K562 (cell line): ENCODE data around the gene PRKAA2. TPM values are rescaled to one million over a fixed set of nuclear protein-coding genes. Genes with fewer than 3 reads are reported as not detected.

Experiments used
- ATAC-seq: fragments of 200-7000 bp; cut with Tn5 transposase; 3 replicates; pipeline ENCODE4 v1.9.1; 2020; ENCODE audit warnings: moderate library complexity
- BruUV-seq: library from RNA; stranded (reverse); fragments of 400-500 nt; replicated peaks from 2 replicates; lab custom pipeline; 2021; lab: Mats Ljungman, UMichigan
- CTCF ChIA-PET: fragments of 300-600 bp; formaldehyde crosslinking; extraction: SDS; loops from one replicate; lab custom pipeline; 2021; ENCODE audit warnings: low intra/inter-chr PET ratio; lab: Yijun Ruan, JAX
- POLR2A ChIA-PET: fragments of 300-600, 350-650 bp; sonication (Branson Sonifier 250); formaldehyde crosslinking; extraction: SDS; loops from one replicate; lab custom pipeline; 2021; ENCODE audit warnings: antibody characterized with exemption, inconsistent platforms; lab: Yijun Ruan, JAX
- DNase-seq, 4 experiments: peaks; one replicate each; pipeline versions ENCODE4 v3.0.0 to v3.0.0-alpha.2; 2011 to 2018; ENCODE audit warnings: low spot score in 3 of 4, mixed read lengths in 3 of 4; ENCODE audit errors: extremely low read depth in 1 of 4
- FAIRE-seq: peaks from 2 replicates; lab custom pipeline; 2011; peaks lifted over from hg19 to GRCh38; lab: Jason Lieb, UNC
- H2AFZ ChIP-seq: 2 replicates; pipeline ENCODE4 v1.6.0; 2011; ENCODE audit warnings: low read depth, low read length, control low read depth, inconsistent platforms
- H3K27ac ChIP-seq: fragments of 200-600 bp; 3 replicates; pipeline ENCODE4 v1.8.0; 2011; ENCODE audit warnings: low read depth, mild to moderate bottlenecking, control low read depth, inconsistent platforms, low read length, moderate library complexity, mixed read lengths; ENCODE audit errors: extremely low read depth
- H3K27me3 ChIP-seq, 2 experiments: fragments of 300-600 bp in 1 of 2; 2 replicates in 1 of 2; 3 replicates in 1 of 2; pipeline versions ENCODE4 v1.6.0 to v1.8.0; 2011; ENCODE audit warnings: inconsistent platforms in 2 of 2, low read length in 2 of 2, mild to moderate bottlenecking in 1 of 2, mixed read lengths in 1 of 2, moderate library complexity in 1 of 2; ENCODE audit not compliant: control insufficient read depth in 2 of 2, insufficient read depth in 2 of 2
- H3K36me3 ChIP-seq: fragments of 300-600 bp; 3 replicates; pipeline ENCODE4 v1.8.0; 2011; ENCODE audit warnings: mild to moderate bottlenecking, low read length, inconsistent platforms; ENCODE audit not compliant: control insufficient read depth, insufficient read depth
- H3K4me1 ChIP-seq, 2 experiments: fragments of 200-600 bp in 1 of 2; replicated peaks in 1 of 2; 2 replicates in 1 of 2; 3 replicates in 1 of 2; pipeline versions ENCODE4 v1.5.1 to v1.8.0; 2011; ENCODE audit warnings: inconsistent platforms in 2 of 2, low read length in 2 of 2, mild to moderate bottlenecking in 1 of 2, mixed read lengths in 1 of 2, moderate library complexity in 1 of 2; ENCODE audit not compliant: control insufficient read depth in 2 of 2, insufficient read depth in 2 of 2
- H3K4me2 ChIP-seq: 2 replicates; pipeline ENCODE4 v1.6.1; 2011; ENCODE audit warnings: low read length, control low read depth, inconsistent platforms, mixed read lengths; ENCODE audit not compliant: insufficient read depth
- H3K4me3 ChIP-seq: fragments of 200-600 bp; sonication (generic), shearing (Covaris generic); 2 replicates; pipeline ENCODE4 v1.5.1; 2016; ENCODE audit warnings: control low read depth, inconsistent platforms
- H3K79me2 ChIP-seq: fragments of 200-600 bp; 3 replicates; pipeline ENCODE4 v1.8.0; 2011; ENCODE audit warnings: low read length, inconsistent platforms; ENCODE audit not compliant: control insufficient read depth, insufficient read depth
- H3K9ac ChIP-seq, 2 experiments: 2 replicates each; pipeline versions ENCODE4 v1.6.0 to v1.6.1; 2011; ENCODE audit warnings: low read depth in 2 of 2, low read length in 2 of 2, control low read depth in 1 of 2, inconsistent platforms in 1 of 2, mild to moderate bottlenecking in 1 of 2, mixed read lengths in 1 of 2; ENCODE audit not compliant: insufficient read depth in 1 of 2
- H3K9me1 ChIP-seq: one replicate; pipeline ENCODE4 v1.6.0; 2011; ENCODE audit warnings: inconsistent platforms, mild to moderate bottlenecking, low read length, moderate library complexity; ENCODE audit not compliant: control insufficient read depth, insufficient read depth
- H3K9me3 ChIP-seq: replicated peaks from 2 replicates; pipeline ENCODE4 v1.5.1; 2011; ENCODE audit warnings: low read depth, low read length, inconsistent platforms; ENCODE audit not compliant: control insufficient read depth, insufficient read depth
- H4K20me1 ChIP-seq: replicated peaks from 2 replicates; pipeline ENCODE4 v1.6.1; 2011; ENCODE audit warnings: low read length, inconsistent platforms, mixed read lengths; ENCODE audit not compliant: control insufficient read depth, insufficient read depth
- ATF1 ChIP-seq, 2 experiments: fragments of 450-650 bp in 1 of 2; IDR thresholded peaks; 2 replicates each; pipeline ENCODE4 v1.6.1; 2016; ENCODE audit warnings: missing compliant biosample characterization in 1 of 2, missing genetic modification characterization in 1 of 2
- BRD4 ChIP-seq: fragments of 200-600 bp; sonication (generic); IDR thresholded peaks from 2 replicates; pipeline ENCODE4 v1.6.1; 2017; ENCODE audit warnings: inconsistent platforms
- ETS2 ChIP-seq: IDR thresholded peaks from 2 replicates; pipeline ENCODE4 v1.6.1; 2016; ENCODE audit warnings: borderline replicate concordance, missing genetic modification characterization, mild to moderate bottlenecking, moderate library complexity, missing compliant biosample characterization; ENCODE audit not compliant: poor library complexity, severe bottlenecking
- FOXA1 ChIP-seq: fragments of 450-650 bp; IDR thresholded peaks from 2 replicates; pipeline ENCODE4 v1.6.1; 2016; ENCODE audit warnings: mild to moderate bottlenecking, borderline replicate concordance
- MTA1 ChIP-seq: fragments of 450-650 bp; IDR thresholded peaks from 2 replicates; pipeline ENCODE4 v1.6.1; 2017; ENCODE audit warnings: borderline replicate concordance
- MTF1 ChIP-seq: fragments of 250-450 bp; sonication (Bioruptor Pico); IDR thresholded peaks from 2 replicates; pipeline ENCODE4 v1.9.0; 2021; ENCODE audit warnings: moderate library complexity, mild to moderate bottlenecking, inconsistent platforms, borderline replicate concordance
- NCOA4 ChIP-seq: fragments of 450-650 bp; IDR thresholded peaks from 2 replicates; pipeline ENCODE4 v1.6.1; 2018; ENCODE audit warnings: mild to moderate bottlenecking; ENCODE audit not compliant: partially characterized antibody
- NRF1 ChIP-seq, 2 experiments: fragments of 450-650 bp; IDR thresholded peaks in 1 of 2; conservative IDR thresholded peaks in 1 of 2; 2 replicates each; pipeline ENCODE4 v1.6.1; 2014; ENCODE audit warnings: mild to moderate bottlenecking in 2 of 2
- TCFL5 ChIP-seq: fragments of 250-450 bp; sonication (Bioruptor Pico); conservative IDR thresholded peaks from 2 replicates; pipeline ENCODE4 v1.6.1; 2021; ENCODE audit warnings: mild to moderate bottlenecking, moderate library complexity, matching md5 sums
- TFAM ChIP-seq: fragments of 250-450 bp; sonication (Bioruptor Pico); conservative IDR thresholded peaks from 2 replicates; pipeline ENCODE4 v1.5.0; 2021; ENCODE audit warnings: mild to moderate bottlenecking, moderate library complexity
- in situ Hi-C: fragments of 300-500 bp; cut with MboI; formaldehyde crosslinking; loops from 4 replicates; pipeline ENCODE4 v1.15.0; 2018; ENCODE audit warnings: inconsistent platforms, mixed read lengths
- intact Hi-C: fragments of 100-400 bp; cut with micrococcal nuclease; formaldehyde crosslinking; loops from 2 replicates; pipeline ENCODE4 v1.14.2; 2022
- polyA plus RNA-seq, 8 experiments: library from polyadenylated mRNA; depleted of rRNA in 4 of 8; stranded (reverse) in 5 of 8; unstranded in 3 of 8; fragments of >200 nt; fragmentation: Nextera tagmentation in 2 of 8; fragmentation: Illumina TruSeq in 1 of 8; extraction: Ambion mirVana in 2 of 8; extraction: Trizol in 1 of 8; gene quantifications; 2 replicates each; pipeline versions ENCODE4 v1.2.1 to v1.2.3, GENCODE V29; 2011 to 2014; ENCODE audit warnings: inconsistent platforms in 1 of 8, missing spikeins in 1 of 8
- total RNA-seq, 7 experiments: library from RNA; depleted of rRNA in 6 of 7; stranded (reverse); fragments of >200 nt in 6 of 7; fragmentation: Illumina TruSeq in 2 of 7; extraction: Trizol in 2 of 7; gene quantifications; 2 replicates each; pipeline versions ENCODE4 v1.2.1 to v1.2.3, GENCODE V29; 2011 to 2021; ENCODE audit warnings: low replicate concordance in 1 of 7
- TF ChIP-seq, protein P1 (sequence below): fragments of 450-650 bp; IDR thresholded peaks from 2 replicates; pipeline ENCODE4 v1.7.1; 2018; ENCODE audit warnings: mild to moderate bottlenecking, low read depth; ENCODE audit not compliant: partially characterized antibody

The PRKAA2 gene
- total and polyA plus RNA-seq, 9 of the 15 experiments (the other 6 are each of a cell fraction or from before 2014, with no cell fraction given) = 0.01 TPM; not detected in 8

DNA sequence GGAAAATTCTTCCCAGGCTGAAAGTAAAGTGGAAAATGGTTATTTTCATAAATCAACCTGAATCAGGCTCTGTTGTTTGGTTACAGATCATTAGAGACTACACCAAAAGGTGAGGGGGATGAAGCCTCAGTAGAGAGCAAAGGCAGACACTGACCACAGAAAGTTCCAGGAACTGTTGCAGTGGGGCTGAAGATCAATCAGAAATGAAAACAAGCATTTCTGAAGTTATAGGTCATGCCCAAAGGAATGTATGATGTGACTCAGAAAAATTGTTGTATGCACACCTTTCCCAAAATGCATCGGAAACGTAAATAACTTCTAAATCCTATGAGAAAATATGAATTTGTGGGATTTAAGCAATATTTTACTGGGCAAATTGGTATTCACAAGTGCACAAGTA, 110.8 kb downstream of the PRKAA2 start (continued):
- TF ChIP-seq, protein P1, sequence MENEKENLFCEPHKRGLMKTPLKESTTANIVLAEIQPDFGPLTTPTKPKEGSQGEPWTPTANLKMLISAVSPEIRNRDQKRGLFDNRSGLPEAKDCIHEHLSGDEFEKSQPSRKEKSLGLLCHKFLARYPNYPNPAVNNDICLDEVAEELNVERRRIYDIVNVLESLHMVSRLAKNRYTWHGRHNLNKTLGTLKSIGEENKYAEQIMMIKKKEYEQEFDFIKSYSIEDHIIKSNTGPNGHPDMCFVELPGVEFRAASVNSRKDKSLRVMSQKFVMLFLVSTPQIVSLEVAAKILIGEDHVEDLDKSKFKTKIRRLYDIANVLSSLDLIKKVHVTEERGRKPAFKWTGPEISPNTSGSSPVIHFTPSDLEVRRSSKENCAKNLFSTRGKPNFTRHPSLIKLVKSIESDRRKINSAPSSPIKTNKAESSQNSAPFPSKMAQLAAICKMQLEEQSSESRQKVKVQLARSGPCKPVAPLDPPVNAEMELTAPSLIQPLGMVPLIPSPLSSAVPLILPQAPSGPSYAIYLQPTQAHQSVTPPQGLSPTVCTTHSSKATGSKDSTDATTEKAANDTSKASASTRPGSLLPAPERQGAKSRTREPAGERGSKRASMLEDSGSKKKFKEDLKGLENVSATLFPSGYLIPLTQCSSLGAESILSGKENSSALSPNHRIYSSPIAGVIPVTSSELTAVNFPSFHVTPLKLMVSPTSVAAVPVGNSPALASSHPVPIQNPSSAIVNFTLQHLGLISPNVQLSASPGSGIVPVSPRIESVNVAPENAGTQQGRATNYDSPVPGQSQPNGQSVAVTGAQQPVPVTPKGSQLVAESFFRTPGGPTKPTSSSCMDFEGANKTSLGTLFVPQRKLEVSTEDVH = no peak
- TF ChIP-seq FOXA1 = no peak
- TF ChIP-seq ETS2 (tag) = no peak
- no peak for TF ChIP-seq MTA1
- no peak for TF ChIP-seq TCFL5 (CRISPR knock-in tag)
- TF ChIP-seq TFAM (CRISPR knock-in tag) = no peak
- TF ChIP-seq NCOA4 = no peak
- TF ChIP-seq NRF1 (conservative IDR thresholded peaks at IDR 0.05 in 1 of 2, IDR thresholded peaks at IDR 0.05 in 1 of 2) = no peak
- TF ChIP-seq BRD4 = no peak
- TF ChIP-seq ATF1 (CRISPR knock-in tag; IDR thresholded peaks at IDR 0.05) = no peak
- TF ChIP-seq ATF1 (tag; IDR thresholded peaks at IDR 0.05) = no peak

DNA sequence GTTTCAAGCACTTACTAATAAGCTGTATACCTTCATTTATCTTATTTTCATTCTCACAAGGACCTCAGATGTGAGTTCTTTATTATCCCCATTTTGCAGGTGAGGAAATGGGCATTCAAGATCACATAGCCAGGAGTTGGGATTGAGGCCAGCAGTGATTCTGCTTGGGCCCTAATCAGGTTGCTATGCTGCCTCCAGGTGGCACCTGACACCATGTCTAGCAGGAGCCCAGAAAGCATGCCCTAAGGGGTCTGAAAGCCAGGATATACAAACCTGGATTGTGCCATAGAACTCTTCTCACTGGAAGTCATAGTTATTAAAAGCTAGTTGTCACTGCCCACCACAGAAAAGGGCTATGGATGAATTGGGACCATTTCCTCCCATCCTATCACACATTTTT, 113.0 kb downstream of the PRKAA2 start:
- no peaks in the 10 kb centered on the region for H3K4me1 ChIP-seq
- ChIA-PET POLR2A (no interaction called here), CTCF (no interaction called here)
- in situ Hi-C loops = no loop called here
- intact Hi-C loops = no loop called here
- no peak for FAIRE-seq
- no peaks in the 10 kb centered on the region for H4K20me1 ChIP-seq
- H3K36me3 ChIP-seq = no peaks in the 10 kb centered on the region
- no peak overlapping the region for H2AFZ ChIP-seq
- H3K4me3 ChIP-seq = no peak overlapping the region
- H3K27me3 ChIP-seq = no peaks in the 10 kb centered on the region
- no peak overlapping the region for H3K4me2 ChIP-seq
- no peak for TF ChIP-seq MTF1 (CRISPR knock-in tag)
- DNase-seq = peak in 1 of 4 experiments; percentile 1
- no peak overlapping the region for H3K27ac ChIP-seq
- no peak for ATAC-seq
- H3K9ac ChIP-seq = no peak overlapping the region
- H3K9me3 ChIP-seq = no peaks in the 10 kb centered on the region
- no TSS peak for BruUV-seq
- no peaks in the 10 kb centered on the region for H3K79me2 ChIP-seq
- peaks cover 2% of the 10 kb centered on the region for H3K9me1 ChIP-seq
